HCEC 1CT (cell line): Measurements from ENCODE around the gene DRAXIN.

Source experiments
- DNase-seq: peaks from one replicate; pipeline ENCODE4 v3.0.0-alpha.2; 2017

DRAXIN gene

GRCh38 chr1:11738783-11739182 lies 47.3 kb downstream of the DRAXIN start:
- DNase-seq = no peak

- DNase-seq = no peak
Measured at GRCh38 chr1:11740258-11741192, 49.0 kb downstream of the DRAXIN start.

GRCh38 chr1:11741482-11741881 lies 50.0 kb downstream of the DRAXIN start:
- no peak for DNase-seq

- no peak for DNase-seq
Measured at GRCh38 chr1:11741919-11742558, 50.5 kb downstream of the DRAXIN start.

GRCh38 chr1:11744287-11744686 lies 52.8 kb downstream of the DRAXIN start:
- no peak for DNase-seq

DNA sequence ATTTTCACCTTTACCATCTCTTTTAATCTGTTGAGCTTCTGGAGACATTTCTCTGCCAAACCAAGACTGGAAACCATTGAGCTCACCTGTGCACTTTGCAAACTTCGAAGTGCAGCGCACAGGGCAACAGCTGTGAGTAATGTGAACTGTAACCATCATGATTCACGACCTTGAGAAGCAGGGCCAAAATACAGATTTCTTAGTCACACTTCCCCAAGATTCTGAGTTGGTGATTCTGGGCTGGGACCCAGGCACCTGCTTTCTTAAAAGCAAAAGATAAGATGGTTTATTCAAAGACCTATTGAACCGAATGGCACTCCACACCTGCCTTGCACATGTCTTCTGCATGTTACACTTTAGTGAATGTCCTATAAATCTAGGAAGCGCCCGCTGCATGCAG lies 54.6 kb downstream of the DRAXIN start:
- DNase-seq = peak; percentile 42

DNA sequence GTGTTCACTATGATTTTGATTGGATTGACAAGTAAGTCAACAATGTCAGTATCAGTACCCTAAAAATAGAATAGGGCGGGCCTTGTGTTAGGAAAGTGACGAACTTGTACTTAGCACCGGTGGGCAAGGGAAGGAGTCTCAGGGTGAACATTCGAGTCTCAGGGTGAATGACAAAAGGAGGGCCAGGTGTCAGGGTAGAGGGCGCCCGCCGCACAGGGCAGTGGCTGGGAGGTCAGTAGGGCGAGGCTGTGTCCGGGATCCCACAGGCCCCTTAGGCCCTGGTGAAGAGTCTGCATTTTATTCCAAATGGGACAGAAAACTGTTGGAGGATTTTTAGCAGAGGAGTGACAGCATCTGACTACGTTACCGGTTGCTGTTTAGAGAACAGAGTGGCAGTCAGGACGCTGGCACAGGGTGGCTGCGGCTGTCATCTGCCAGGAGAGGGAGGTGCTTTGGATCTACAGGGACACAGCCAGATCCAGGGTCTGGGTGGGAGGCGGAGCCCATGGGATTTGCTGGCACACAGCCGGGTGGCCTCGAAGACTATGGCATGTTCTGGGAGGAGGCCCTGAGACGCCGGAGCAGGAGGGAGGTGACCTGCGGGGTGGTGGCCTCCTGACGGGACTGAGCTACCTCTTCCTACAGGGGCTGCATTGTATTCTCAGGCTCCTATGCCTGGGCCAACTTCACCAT lies 55.4 kb downstream of the DRAXIN start:
- no peak for DNase-seq

DNA sequence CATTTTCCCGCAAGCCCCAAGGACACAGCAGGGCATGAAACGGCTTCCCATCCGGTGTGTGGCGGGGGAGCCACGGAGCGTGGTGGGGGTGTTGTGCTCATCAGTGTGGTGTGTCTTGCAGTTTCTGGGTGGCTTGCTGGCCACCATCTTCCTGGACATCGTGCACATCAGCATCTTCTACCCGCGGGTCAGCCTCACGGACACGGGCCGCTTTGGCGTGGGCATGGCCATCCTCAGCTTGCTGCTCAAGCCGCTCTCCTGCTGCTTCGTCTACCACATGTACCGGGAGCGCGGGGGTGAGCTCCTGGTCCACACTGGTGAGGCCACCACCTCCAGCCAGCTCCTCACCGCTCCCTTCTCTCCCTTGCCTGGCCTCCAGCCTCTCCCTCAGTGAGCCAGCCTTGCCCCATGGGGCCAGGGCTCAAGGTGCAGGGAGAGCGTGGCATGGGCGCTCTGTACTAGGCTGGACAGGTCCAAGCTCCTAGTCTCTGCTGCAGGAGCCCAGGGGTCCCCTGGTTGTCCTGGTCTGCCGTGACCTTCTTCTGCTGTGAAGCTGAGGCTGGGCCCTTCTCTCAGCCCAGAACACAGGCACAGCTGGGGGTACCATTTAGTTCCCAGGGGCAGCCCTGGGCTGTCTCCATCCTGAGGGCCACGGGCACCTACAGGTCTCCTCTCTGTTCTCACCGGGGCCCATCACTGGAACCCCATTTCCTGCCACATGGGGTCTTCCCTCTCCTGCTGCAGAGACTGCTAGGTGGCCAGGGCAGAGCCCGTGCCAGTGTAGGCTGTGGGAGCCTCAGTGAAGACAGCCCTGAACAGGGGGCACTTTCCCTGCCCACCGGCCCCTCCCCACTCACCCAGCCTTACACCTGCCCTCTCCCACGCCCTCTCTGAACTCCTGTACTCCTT lies 57.0 kb downstream of the DRAXIN start:
- no peak for DNase-seq

DNA sequence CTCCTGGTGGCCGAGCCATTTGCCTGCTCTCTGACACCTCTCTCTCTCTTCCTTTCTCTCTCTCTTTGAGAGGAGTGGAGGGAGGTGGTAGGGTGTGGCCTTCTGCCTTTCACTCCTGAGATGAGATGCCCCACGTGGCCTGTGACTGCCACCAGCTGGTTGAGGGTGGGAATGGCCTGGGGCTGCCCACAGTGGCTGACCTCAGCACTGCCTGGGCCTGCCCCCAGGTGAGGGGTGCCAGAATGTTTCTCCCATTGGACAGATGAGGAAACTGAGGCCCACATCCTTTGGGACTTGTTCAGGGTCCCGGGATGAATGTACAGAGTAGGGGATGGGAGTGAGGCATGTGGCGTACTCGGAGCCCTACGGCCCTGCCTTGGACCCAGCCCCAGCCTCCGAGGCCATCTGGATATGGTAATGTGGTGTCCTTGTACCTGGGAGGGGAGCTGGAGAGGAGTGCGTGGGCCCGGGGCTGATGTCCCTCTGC lies 57.7 kb downstream of the DRAXIN start:
- DNase-seq = peak; percentile 28

DNA sequence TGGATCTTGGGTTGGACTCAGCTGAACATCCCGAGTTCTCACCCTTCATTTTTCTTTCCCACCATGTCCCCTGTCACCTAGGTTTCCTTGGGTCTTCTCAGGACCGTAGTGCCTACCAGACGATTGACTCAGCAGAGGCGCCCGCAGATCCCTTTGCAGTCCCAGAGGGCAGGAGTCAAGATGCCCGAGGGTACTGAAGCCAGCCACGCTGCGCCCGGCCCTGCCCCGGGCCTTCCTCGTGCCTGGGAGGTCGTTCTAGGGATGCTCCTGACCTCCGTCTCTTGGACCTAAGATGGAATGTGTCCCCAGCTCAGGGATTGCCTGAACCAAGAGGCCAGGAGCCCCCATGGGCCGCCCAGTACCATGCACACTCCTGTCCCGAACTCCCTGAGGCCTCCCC lies 58.5 kb downstream of the DRAXIN start:
- no peak for DNase-seq

- no peak for DNase-seq
Measured at GRCh38 chr1:11751087-11751486, 59.6 kb downstream of the DRAXIN start.

- DNase-seq = no peak
Measured at GRCh38 chr1:11752359-11753088, 61.0 kb downstream of the DRAXIN start.

- no peak for DNase-seq
Measured at GRCh38 chr1:11753555-11754208, 62.2 kb downstream of the DRAXIN start.

DNA sequence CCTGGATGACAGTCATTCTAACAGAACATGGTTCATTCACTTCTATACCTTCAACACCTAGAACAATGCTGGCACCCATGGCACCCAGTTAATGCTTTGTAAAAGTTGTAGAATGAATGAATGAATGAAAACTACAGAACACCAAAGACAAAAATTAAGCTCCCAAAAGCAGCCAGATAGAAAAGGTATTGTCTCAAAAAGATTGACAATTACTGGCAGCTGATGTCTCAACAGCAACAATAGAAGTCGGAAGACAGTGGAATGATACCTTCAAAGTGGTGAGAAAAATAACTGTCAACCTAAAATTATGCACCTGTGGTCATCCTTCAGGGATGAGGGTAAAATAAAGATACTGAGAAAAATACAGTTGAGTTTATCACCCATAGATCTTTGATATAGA lies 65.5 kb downstream of the DRAXIN start:
- DNase-seq = no peak

GRCh38 chr1:11759791-11760190 lies 68.3 kb downstream of the DRAXIN start:
- no peak for DNase-seq

DNA sequence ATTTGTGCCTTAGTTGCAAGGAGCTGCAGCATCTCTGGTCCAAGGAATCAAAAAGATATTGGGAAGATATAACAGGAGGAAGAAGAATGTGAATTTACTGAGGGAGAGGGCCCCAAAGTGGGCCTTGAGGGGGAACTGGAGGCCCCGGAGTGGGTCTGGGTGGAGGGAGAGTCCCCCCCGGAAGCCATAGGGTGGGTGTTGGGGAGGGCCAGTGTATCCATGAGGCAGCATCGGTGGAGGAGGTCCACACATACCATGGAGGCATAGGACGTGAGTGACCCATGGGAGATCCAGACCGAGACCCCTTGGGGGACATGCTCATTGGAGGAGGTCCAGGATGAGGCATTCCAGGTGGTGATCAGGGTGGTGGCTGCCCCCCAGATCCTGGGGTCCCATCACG lies 69.8 kb downstream of the DRAXIN start:
- no peak for DNase-seq

- no peak for DNase-seq
Measured at GRCh38 chr1:11761988-11762406, 70.5 kb downstream of the DRAXIN start, which contains the start of gene C1orf167. TSS of gene C1orf167 (plus strand) at chr1:11762193. CDS start at chr1:11764401, 2,208 bp downstream.

DNA sequence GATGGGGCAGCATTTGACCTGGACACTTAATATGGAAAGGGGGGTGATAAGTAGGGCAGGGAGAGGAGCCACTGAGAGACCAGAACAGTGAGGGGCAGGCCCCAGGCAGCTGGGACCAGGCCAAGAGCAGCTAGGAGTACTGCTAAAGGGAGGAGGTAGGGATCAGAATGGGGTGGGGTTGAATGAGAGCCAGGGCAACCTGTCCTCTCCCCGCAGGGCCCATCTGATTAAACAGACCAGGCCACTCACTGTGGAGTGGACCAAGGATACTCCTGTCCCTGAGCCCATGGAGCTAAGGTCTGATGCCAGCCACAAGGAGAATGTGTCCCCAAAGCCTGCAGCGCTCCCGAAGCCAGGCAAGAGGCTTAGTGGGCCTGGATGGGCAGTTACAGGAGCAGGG lies 72.6 kb downstream of the DRAXIN start:
- DNase-seq = no peak

DNA sequence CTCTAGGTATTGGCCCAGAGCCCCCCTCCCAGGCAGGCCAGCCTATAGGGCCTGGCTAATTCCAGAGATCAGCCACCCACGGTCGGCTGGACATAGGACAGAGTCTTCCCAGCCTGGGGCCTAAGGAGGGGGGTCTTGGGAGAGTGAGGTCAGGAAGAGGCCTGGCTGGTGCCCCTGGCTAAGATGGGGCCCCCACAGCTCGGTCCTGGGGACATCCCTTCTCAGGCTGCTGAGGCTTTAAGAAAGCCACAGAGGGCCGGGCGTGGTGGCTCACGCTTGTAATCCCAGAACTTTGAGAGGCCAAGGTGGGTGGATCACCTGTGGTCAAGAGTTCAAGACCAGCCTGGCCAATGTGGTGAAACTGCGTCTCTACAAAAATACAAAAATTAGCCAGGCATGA lies 73.0 kb downstream of the DRAXIN start:
- DNase-seq = no peak

DNA sequence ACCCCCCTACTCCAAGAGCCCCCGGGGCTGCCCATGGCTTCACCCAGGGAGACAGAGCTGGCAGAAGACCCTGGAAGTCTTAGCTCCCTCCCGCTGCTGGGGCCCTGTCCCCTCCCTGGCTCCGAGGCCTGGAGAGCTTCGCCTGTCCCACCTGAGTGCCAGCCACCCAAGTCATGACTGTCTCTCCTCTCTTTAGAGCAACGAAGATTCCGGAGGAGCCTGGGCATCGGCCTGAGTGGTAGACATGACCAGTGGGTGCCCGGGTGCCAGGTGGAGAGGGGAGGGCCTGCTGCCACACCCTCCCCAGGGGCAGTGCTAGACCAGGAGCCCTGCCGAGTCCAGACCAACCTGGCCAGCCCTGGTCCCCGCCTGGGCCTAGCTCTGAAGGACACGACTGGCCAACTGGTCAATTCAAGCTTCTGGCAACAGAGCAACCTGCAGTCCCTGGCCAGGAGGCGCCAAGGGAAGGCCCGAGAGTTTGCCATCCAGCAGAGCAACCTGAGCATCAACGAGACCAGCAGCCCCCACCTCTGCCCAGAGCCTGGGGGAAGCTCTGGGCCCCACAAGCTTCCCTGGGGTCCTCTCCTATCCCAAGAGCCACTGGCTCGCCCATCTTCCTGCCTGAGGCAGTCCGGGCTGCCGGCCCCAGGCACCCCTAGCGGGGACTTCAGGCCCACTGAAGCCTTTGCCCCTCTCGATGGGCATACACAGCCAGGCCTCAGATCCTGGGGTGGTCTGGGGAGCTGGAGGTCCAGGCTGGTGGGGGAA lies 74.3 kb downstream of the DRAXIN start:
- no peak for DNase-seq
